H7 (cell line): Measurements from ENCODE around the gene SLC25A11. TPM values are rescaled to one million over a fixed set of nuclear protein-coding genes. Genes with fewer than 3 reads are reported as not detected.

Experiments
- DNase-seq: peaks from one replicate; pipeline ENCODE4 v3.0.0; 2012
- H3K27me3 ChIP-seq: 2 replicates; pipeline ENCODE4 v1.6.0; 2011; ENCODE audit warnings: mild to moderate bottlenecking, low read length; ENCODE audit not compliant: control insufficient read depth, insufficient read depth
- H3K36me3 ChIP-seq: replicated peaks from 2 replicates; pipeline ENCODE4 v1.5.1; 2011; ENCODE audit warnings: low read length; ENCODE audit not compliant: control insufficient read depth, insufficient read depth
- H3K4me3 ChIP-seq: 2 replicates; pipeline ENCODE4 v1.5.1; 2011; ENCODE audit warnings: low read depth, mild to moderate bottlenecking, control low read depth, low read length, moderate library complexity; ENCODE audit not compliant: insufficient read depth
- total RNA-seq: library from RNA; depleted of rRNA; stranded (reverse); fragments of >200 nt; shearing (Covaris generic); gene quantifications from 2 replicates; pipeline ENCODE4 v1.2.3, GENCODE V29; 2014; rRNA removed

SLC25A11 gene, protein sequence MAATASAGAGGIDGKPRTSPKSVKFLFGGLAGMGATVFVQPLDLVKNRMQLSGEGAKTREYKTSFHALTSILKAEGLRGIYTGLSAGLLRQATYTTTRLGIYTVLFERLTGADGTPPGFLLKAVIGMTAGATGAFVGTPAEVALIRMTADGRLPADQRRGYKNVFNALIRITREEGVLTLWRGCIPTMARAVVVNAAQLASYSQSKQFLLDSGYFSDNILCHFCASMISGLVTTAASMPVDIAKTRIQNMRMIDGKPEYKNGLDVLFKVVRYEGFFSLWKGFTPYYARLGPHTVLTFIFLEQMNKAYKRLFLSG
- total RNA-seq = 143 and 169 TPM in 2 replicates

GRCh38 chr17:4939796-4940554 lies at the start of gene SLC25A11, which contains the start of gene RNF167:
SLC25A11 (minus strand) TSS chr17:4940046; CDS start chr17:4939910, 136 bp downstream.
RNF167 (plus strand) TSS chr17:4940268; CDS start chr17:4940910, 642 bp downstream.
- Histone ChIP-seq H3K36me3 (peaks cover 28% of the 10 kb centered on the region), H3K27me3 (no peaks in the 10 kb centered on the region), H3K4me3 (peak within 1 kb of the TSS; percentile 89)
- DNase-seq = peak; percentile 99

- Histone ChIP-seq H3K27me3 (peaks cover 6% of the 10 kb centered on the region; the same call in 1 of the 2 replicates), H3K4me3 (peak overlapping the region; percentile 78), H3K36me3 (no peaks in the 10 kb centered on the region)
- DNase-seq = no peak
These were observed 48.1 kb upstream of the SLC25A11 start for GRCh38 chr17:4987767-4988567.

GRCh38 chr17:4986951-4987766 lies 47.3 kb upstream of the SLC25A11 start, which contains the start of gene CAMTA2:
CAMTA2 (minus strand) TSS chr17:4987675; CDS start chr17:4986222, 1,453 bp downstream.
- Histone ChIP-seq H3K27me3 (peaks cover 6% of the 10 kb centered on the region; the same call in 1 of the 2 replicates), H3K36me3 (peaks cover 2% of the 10 kb centered on the region), H3K4me3 (peak within 1 kb of the TSS; percentile 78)
- peak; percentile 93 for DNase-seq

GRCh38 chr17:4986403-4986802 lies 46.6 kb upstream of the SLC25A11 start:
- Histone ChIP-seq H3K36me3 (peaks cover 2% of the 10 kb centered on the region), H3K27me3 (peaks cover 7% of the 10 kb centered on the region; the same call in 1 of the 2 replicates), H3K4me3 (peak overlapping the region; percentile 78; the same call in 1 of the 2 replicates)
- no peak for DNase-seq

DNA sequence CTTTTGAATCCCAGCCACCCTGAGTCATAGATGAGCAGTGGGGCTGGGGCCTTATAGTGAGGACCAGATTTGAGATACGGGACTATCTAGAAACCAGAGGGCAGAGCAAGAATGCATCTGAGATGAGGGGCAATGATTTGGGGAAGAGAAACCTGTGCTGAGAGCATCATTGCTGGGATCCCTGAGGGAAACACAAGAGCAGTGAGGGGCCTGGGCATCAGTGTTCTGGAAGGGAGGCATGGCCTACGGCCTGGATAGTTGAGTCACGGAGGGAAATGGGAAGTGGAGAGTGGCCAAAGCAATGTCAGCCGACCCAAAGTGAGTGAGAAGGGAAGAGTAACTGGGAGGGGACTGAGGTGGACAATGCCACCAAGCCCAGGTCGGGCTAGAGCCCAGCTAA lies 42.5 kb upstream of the SLC25A11 start:
- peaks cover 4% of the 10 kb centered on the region for H3K36me3 ChIP-seq
- no peak overlapping the region for H3K4me3 ChIP-seq
- H3K27me3 ChIP-seq = peaks cover 10% of the 10 kb centered on the region; the same call in 1 of the 2 replicates
- no peak for DNase-seq

- DNase-seq = peak; percentile 94
- Histone ChIP-seq H3K4me3 (no peak overlapping the region), H3K36me3 (peaks cover 4% of the 10 kb centered on the region), H3K27me3 (peaks cover 10% of the 10 kb centered on the region; the same call in 1 of the 2 replicates)
These were observed 40.9 kb upstream of the SLC25A11 start for GRCh38 chr17:4980644-4981216.

GRCh38 chr17:4978726-4979125 lies 38.9 kb upstream of the SLC25A11 start:
- peaks cover 4% of the 10 kb centered on the region for H3K36me3 ChIP-seq
- no peak for DNase-seq
- no peak overlapping the region for H3K4me3 ChIP-seq
- H3K27me3 ChIP-seq = peaks cover 21% of the 10 kb centered on the region; the same call in 1 of the 2 replicates

GRCh38 chr17:4974115-4974670 lies 34.3 kb upstream of the SLC25A11 start:
- Histone ChIP-seq H3K27me3 (peaks cover 31% of the 10 kb centered on the region; the same call in 1 of the 2 replicates), H3K4me3 (no peak overlapping the region), H3K36me3 (peaks cover 6% of the 10 kb centered on the region)
- no peak for DNase-seq

- no peak for DNase-seq
These were observed 33.6 kb upstream of the SLC25A11 start for GRCh38 chr17:4973256-4974114.

GRCh38 chr17:4972752-4973151 lies 32.9 kb upstream of the SLC25A11 start:
- peaks cover 6% of the 10 kb centered on the region for H3K36me3 ChIP-seq
- no peak overlapping the region for H3K4me3 ChIP-seq
- peaks cover 25% of the 10 kb centered on the region; the same call in 1 of the 2 replicates for H3K27me3 ChIP-seq
- peak; percentile 83 for DNase-seq

More at GRCh38 chr17:4973256-4974114, 33.6 kb upstream of the SLC25A11 start:
- H3K27me3 ChIP-seq = peaks cover 30% of the 10 kb centered on the region; the same call in 1 of the 2 replicates
- peaks cover 6% of the 10 kb centered on the region for H3K36me3 ChIP-seq
- H3K4me3 ChIP-seq = no peak overlapping the region

GRCh38 chr17:4972322-4972721 lies 32.5 kb upstream of the SLC25A11 start:
- DNase-seq = peak; percentile 61
- no peak overlapping the region for H3K4me3 ChIP-seq
- peaks cover 24% of the 10 kb centered on the region; the same call in 1 of the 2 replicates for H3K27me3 ChIP-seq
- H3K36me3 ChIP-seq = peaks cover 4% of the 10 kb centered on the region

DNA sequence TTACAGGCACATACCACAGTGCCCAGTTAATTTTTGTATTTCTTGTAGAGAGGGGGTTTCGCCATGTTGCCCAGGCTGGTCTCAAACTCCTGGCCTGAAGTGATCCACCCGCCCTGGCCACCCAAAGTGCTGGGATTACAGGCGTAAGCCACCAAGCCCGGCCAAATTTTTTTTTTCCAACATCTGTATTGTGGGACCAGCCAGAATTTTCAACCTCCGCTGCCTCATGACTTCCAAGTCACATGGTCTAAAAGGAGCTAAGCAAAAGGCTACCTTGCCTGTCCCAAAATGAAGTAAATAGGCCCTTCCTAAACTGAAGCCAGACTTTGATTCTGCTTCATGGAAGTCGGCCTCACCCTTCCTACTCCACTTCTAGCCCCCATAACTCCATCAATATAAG lies 32.0 kb upstream of the SLC25A11 start:
- no peak for DNase-seq
- H3K4me3 ChIP-seq = no peak overlapping the region

More for the DNA sequence above, 32.0 kb upstream of the SLC25A11 start:
- Histone ChIP-seq H3K36me3 (peaks cover 4% of the 10 kb centered on the region), H3K27me3 (peaks cover 22% of the 10 kb centered on the region; the same call in 1 of the 2 replicates)
